ENCODE results near the gene FOXO1.

The FOXO1 gene

GRCh38 chr13:40520916-40521315, 145.5 kb downstream of the FOXO1 start:
- no peak for TF ChIP-seq CTCF (IDR thresholded peaks at IDR 0.05; ENCODE audit: low read depth, low read length, missing control alignments)
- DNase-seq (ENCODE audit: extremely low read depth, low read depth) = no peak
- no peak overlapping the region for H3K4me3 ChIP-seq (replicated peaks; ENCODE audit: low read depth, low read length)

GRCh38 chr13:40519637-40520036, 146.8 kb downstream of the FOXO1 start:
- H3K4me3 ChIP-seq (replicated peaks; ENCODE audit: low read depth, low read length) = no peak overlapping the region
- no peak for TF ChIP-seq CTCF (IDR thresholded peaks at IDR 0.05; ENCODE audit: low read depth, low read length, missing control alignments)

GRCh38 chr13:40518481-40518882, 148.0 kb downstream of the FOXO1 start:
- H3K4me3 ChIP-seq (replicated peaks; ENCODE audit: low read depth, low read length) = no peak overlapping the region
- TF ChIP-seq CTCF (IDR thresholded peaks at IDR 0.05; ENCODE audit: low read depth, low read length, missing control alignments) = no peak
- no peak for DNase-seq (ENCODE audit: extremely low read depth, low read depth)

More at GRCh38 chr13:40519637-40520036, 146.8 kb downstream of the FOXO1 start:
- no peak for DNase-seq (ENCODE audit: extremely low read depth, low read depth)

- no peak overlapping the region for H3K4me3 ChIP-seq (replicated peaks; ENCODE audit: low read depth, low read length)
- no peak for DNase-seq (ENCODE audit: extremely low read depth, low read depth)
- no peak for TF ChIP-seq CTCF (IDR thresholded peaks at IDR 0.05; ENCODE audit: low read depth, low read length, missing control alignments)
These were observed 148.7 kb downstream of the FOXO1 start for GRCh38 chr13:40517486-40518480.

GRCh38 chr13:40515702-40516101, 150.7 kb downstream of the FOXO1 start:
- no peak for DNase-seq (ENCODE audit: extremely low read depth, low read depth)
- H3K4me3 ChIP-seq (replicated peaks; ENCODE audit: low read depth, low read length) = no peak overlapping the region
- TF ChIP-seq CTCF (IDR thresholded peaks at IDR 0.05; ENCODE audit: low read depth, low read length, missing control alignments) = no peak

GRCh38 chr13:40514802-40515201, 151.6 kb downstream of the FOXO1 start:
- no peak for DNase-seq (ENCODE audit: extremely low read depth, low read depth)
- H3K4me3 ChIP-seq (replicated peaks; ENCODE audit: low read depth, low read length) = no peak overlapping the region
- no peak for TF ChIP-seq CTCF (IDR thresholded peaks at IDR 0.05; ENCODE audit: low read depth, low read length, missing control alignments)

Measured in HFF-Myc (cell line).